DOHH2 (cell line): ENCODE results near the gene WWOX.

Experiments used
- EZH2phosphoT487 ChIP-seq: fragments of 200-600 bp; sonication (generic); IDR thresholded peaks from 2 replicates; pipeline ENCODE4 v1.6.1; 2017; ENCODE audit warnings: borderline replicate concordance, mild to moderate bottlenecking, antibody characterized with exemption, low read length, moderate library complexity, mixed read lengths
- TF ChIP-seq, protein P1 (sequence below): fragments of 200-600 bp; sonication (generic); IDR thresholded peaks from one replicate; pipeline ENCODE4 v1.5.1; 2014; ENCODE audit warnings: antibody characterized with exemption, mild to moderate bottlenecking, low read depth, low read length; ENCODE audit not compliant: poor library complexity, severe bottlenecking

DNA sequence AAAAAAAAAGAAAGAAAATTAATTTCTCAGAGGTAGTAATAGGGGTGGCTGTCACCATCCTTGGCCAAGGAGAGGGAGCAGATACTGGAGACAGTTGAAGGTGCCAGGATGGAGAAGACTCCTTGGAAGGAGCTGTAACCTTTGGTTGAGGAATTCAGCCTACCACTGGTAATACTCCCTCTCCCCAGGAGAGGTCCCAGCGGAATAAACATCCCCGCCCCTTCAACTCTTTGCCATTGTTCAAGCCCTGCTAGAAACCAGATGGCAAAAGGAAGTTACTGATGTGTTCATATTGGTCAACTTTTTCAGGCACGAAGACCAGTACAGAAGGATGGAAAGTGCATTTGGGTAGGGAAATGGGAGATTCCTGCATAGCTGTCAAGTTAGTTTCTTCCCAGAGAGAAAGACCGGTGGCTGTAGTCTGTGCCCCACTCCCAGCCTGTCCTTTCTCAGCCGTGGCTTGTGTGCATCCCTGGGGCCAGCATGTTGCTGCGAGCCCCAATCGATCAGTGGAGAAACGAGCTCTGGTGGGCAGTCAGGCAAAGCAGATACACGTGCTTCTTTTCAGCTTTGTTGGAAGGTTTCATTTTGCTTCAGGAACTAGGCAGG is 889.0 kb downstream of the WWOX start:
- no peak for TF ChIP-seq EZH2phosphoT487
- TF ChIP-seq, protein P1, sequence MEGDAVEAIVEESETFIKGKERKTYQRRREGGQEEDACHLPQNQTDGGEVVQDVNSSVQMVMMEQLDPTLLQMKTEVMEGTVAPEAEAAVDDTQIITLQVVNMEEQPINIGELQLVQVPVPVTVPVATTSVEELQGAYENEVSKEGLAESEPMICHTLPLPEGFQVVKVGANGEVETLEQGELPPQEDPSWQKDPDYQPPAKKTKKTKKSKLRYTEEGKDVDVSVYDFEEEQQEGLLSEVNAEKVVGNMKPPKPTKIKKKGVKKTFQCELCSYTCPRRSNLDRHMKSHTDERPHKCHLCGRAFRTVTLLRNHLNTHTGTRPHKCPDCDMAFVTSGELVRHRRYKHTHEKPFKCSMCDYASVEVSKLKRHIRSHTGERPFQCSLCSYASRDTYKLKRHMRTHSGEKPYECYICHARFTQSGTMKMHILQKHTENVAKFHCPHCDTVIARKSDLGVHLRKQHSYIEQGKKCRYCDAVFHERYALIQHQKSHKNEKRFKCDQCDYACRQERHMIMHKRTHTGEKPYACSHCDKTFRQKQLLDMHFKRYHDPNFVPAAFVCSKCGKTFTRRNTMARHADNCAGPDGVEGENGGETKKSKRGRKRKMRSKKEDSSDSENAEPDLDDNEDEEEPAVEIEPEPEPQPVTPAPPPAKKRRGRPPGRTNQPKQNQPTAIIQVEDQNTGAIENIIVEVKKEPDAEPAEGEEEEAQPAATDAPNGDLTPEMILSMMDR, result no peak
